Cortex of kidney (tissue), 1 donor: ENCODE measurements around the gene ZNF462.
"Not testable (repeated sequence)": the region's sequence is repeated elsewhere in the genome, so short reads cannot be mapped to it uniquely, and the experiment has no call there.

Source experiments
- DNase-seq: peaks from one replicate; lab custom pipeline; 2025; lab: John Stamatoyannopoulos, UW

ZNF462 gene

DNA sequence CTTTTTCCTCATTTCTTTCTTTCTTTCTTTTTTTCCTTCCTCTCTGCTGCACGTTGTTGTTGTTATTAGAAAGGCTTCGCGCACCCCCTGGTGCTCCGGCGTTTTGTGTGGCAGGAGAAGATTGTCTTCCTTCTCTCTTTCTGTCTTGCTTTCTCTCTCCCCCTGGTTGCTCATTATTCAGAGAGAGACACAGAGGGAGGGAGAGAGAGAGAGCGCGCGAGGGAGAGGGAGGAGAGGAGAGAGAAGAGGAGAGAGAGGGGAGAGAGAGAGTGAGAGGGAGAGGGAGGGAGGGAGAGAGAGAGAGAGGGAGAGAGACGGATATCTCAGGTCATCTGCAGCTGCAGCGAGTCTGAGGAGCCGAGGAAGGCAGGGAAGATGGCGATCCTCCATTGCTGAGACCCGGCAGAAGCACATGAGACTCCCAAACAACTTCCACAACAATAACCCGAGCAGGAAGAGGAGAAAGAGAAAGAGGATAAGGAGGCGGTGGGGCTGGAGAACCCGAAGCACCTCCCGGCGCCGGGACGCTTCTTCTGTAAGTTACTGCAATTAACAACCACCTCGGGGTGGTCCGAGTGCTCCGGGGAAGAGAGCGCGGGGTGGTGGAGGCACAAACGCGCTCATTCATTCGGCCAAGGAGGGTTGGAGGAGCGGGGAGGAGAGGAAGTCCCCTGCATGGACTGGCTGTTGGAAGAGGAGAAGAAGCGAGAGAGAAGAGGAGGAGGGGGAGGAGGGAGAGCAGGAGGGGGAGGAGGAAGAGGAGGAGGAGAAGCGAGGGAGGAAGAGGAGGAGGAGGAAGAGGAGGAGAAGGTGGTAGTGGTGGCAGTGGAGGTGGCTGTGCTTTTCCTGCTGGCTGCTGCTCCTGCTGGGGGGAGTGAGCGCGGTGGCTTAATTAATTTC lies at the start of gene ZNF462:
Gene ZNF462, plus strand, starts transcription at position 346 of the 900 bp plus-strand sequence. CDS start 60,218 bp downstream, outside the sequence.
- no peak for DNase-seq

DNA sequence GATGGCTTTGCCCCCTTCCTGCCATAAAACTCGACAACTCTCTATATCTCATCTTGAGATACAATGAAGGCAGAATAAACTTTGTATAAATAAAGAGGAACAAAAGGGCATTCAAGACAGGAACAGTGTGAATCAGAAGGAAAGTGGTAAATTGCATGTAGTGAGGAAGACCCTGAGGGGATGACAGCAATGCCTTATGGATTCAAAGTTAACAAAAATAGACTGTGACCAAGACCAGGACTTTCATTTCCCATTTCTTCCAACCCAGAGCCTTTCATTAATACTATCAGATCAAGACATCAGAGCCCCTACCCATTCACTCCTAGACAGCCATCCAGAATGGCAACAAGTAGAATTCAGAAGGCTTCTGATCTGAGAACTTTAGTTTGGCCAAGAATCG lies 46.4 kb upstream of the ZNF462 start:
- DNase-seq, result no peak

- no peak for DNase-seq
Measured at GRCh38 chr9:106818034-106818433, 44.9 kb upstream of the ZNF462 start.

GRCh38 chr9:106820866-106821265 lies 42.1 kb upstream of the ZNF462 start:
- no peak for DNase-seq

GRCh38 chr9:106828070-106828469 lies 34.9 kb upstream of the ZNF462 start:
- no peak for DNase-seq

DNA sequence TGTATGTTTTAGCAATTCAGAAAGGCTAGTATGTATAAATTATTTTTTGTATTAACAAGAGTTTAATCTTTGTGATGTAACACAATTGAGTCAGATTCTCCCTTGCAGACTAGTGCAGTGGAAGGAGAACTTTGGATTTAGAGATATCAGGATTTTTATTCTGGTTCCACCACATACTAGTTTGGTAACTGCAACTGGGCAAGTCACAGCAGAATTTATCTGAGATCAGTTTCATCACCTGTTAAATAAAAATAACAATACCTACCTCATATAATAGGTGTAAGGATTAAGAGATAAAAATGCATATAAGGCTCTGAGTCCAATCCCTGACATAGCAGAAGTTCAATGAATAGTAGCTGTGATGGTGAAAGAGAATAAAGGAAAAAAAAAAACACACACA lies 34.0 kb upstream of the ZNF462 start:
- DNase-seq, result no peak

DNA sequence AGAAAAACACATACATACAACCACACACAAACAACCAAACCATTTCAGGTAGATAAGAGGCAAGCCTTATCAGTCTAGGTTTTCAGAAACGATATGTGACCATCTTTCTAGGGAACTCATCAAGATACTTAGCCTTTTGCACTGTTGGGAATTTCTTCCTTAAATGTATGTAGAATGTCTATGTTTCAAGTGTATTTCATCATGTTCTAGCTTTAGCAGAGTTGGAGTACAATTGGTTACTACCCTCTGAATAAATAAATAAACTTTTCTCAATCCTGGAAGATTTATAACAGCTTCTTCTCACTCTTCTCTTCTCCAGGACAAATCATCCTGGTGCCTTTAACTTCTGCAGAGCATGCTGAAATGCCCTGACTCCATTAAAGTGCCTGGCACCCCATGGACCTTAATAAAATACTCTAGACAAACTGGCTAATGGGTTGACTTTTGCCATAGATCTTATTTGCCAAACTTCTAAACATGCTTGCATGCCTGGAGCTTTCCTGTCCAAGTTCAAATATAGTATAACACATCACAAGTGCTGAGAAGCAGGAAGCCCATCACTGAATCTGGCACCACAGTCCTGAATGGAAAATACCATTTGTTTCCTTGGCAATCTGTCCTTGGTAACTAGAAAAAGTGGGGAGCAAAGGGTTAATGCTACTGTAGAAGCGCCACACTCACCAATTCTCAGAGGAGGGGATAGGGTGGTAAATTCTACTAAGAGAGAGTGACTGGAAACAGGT lies 33.1 kb upstream of the ZNF462 start:
- no peak for DNase-seq

DNA sequence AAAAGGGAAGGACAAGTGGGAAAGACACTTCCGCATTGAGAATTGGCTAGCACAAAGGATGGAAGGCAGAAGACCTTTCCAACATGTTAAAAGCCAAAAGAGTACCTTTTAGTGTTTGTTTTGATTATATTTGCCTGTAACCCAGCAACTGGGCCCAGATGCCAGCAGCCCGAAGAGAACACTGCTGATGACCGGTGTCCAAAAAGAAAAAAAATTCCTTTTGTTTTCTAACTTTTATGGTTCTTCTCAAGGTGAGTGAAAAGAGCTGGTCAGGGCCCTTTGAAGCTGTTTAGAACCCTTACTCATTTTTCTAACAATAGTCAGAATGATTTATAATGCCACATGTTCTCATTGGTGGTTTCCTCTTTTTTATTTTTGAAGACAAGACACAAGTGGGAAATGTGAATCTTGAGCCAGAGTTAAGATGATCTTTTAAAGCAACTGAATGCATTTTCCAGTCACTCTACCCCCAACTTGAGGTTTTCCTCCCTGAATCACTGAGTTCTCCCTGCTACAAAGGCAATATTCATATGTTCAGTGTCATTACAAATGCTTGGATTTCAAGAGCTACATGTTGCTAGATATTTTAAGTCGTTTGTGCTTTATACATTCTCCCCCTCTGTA lies 32.3 kb upstream of the ZNF462 start:
- DNase-seq, result no peak

DNA sequence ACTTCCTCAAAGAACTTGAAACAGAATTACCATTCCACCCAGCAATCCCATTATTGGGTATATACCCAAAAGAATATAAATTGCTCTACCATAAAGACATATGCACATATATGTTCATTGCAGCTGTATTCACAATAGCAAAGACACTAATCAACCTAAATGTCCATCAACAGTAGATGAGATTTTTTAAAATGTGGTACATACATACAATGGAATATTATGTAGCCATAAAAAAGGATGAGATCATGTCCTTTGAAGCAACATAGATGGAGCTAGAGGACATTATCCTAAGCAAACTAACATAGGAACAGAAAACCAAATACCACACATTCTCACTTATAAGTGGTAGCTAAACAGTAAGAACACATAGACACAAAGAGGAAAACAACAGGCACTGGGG lies 28.1 kb upstream of the ZNF462 start:
- DNase-seq, result no peak

- no peak for DNase-seq
Measured at GRCh38 chr9:106835840-106836239, 27.1 kb upstream of the ZNF462 start.

GRCh38 chr9:106843371-106843770 lies 19.6 kb upstream of the ZNF462 start:
- no peak for DNase-seq

- no peak for DNase-seq
Measured at GRCh38 chr9:106846307-106846706, 16.7 kb upstream of the ZNF462 start.

- no peak for DNase-seq
Measured at GRCh38 chr9:106846857-106847256, 16.1 kb upstream of the ZNF462 start.

- DNase-seq, result not testable (repeated sequence)
Measured at GRCh38 chr9:106851640-106852039, 11.3 kb upstream of the ZNF462 start.

GRCh38 chr9:106857811-106858470 lies 5.0 kb upstream of the ZNF462 start:
- no peak for DNase-seq

DNA sequence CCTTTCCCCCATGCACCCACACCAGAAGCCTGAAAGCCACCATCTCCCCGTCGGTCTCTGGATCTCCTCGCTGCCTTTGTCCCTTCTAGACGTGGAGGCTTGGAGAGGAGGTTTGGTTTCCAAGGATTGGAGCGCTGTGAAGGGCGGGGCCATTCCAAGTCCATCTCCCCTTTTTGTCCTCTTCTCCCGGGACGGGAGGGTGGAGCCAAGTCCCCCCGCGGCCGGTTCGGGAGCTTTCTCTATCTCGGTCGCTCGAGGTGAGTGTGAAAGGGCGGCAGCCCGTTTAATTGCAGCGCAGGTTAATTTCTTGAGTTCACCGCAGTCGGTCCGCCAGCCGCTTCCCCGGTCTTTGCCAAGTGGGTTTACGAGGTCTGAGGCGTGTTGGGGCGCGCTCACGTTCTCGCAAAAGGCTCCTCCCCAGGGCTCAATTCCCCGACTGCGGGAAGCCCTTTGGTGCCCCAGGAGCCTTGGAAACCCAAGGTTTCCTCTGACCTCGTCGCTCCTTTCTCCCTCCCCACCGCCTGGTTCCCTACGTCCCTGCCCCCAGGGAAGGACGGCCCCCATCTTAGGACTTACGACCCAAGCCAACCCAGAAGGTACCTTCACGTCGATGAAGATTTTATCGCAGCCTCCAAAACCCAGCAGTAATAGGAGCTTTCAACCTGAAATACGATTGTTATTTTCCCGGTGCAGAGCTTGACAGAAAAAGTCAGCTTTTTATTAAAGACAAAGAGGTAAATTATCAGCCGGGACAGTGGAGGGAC lies 2.8 kb upstream of the ZNF462 start:
- no peak for DNase-seq

GRCh38 chr9:106860721-106861639 lies 2.0 kb upstream of the ZNF462 start:
- DNase-seq, result no peak

GRCh38 chr9:106861640-106862109 lies 1.3 kb upstream of the ZNF462 start:
- DNase-seq, result no peak

GRCh38 chr9:106862110-106862820 lies 701 bp upstream of the ZNF462 start:
- DNase-seq, result no peak
